ENCODE measurements around the gene PAX7. TPM values are rescaled to one million over a fixed set of nuclear protein-coding genes. Genes with fewer than 3 reads are reported as not detected.

The PAX7 gene
- total and polyA plus RNA-seq, 12 donors, result not detected

DNA sequence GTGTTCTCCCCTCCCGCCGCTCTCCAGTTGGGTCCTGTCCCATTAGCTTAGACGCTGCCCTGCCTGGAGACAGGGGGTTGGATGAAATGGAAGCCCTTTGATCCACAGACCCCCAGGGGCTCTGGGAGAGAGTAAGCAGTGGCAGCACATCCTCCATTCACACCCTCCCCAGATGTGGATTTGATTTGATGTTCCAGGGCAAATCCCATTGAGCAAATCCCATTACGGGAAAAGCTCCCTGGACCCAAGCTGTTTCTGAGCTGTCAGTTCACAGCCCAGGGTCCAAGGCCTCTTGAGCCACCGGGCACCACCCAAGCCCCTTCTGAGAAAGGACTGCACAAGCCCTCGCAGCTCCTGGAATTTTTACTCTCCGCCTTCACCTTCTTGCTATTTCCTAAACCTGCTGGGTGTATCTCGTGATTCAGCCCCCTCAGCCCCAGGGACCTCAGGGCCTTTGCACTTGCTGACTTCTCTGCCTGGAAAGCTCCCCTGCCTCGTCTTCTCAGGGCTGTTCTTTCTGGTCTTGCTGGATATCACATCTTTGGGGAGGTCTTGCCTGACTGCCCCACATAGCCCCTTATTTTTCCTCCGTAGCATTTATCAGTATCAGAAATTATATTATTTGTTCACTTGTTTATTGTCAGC lies 101.1 kb downstream of the PAX7 start:
- Histone ChIP-seq H3K36me3 (no peaks in the 10 kb centered on the region), H3K27ac (no peak overlapping the region), H3K4me1 (no peaks in the 10 kb centered on the region), H3K27me3 (peaks cover 0 to 91% (median 82%) of the 10 kb centered on the region in 7 donors), H3K4me3 (no peak overlapping the region), H3K9me3 (no peaks in the 10 kb centered on the region)
- intact Hi-C loops (cut with DNase I), result no loop called here
- TF ChIP-seq, protein P1, sequence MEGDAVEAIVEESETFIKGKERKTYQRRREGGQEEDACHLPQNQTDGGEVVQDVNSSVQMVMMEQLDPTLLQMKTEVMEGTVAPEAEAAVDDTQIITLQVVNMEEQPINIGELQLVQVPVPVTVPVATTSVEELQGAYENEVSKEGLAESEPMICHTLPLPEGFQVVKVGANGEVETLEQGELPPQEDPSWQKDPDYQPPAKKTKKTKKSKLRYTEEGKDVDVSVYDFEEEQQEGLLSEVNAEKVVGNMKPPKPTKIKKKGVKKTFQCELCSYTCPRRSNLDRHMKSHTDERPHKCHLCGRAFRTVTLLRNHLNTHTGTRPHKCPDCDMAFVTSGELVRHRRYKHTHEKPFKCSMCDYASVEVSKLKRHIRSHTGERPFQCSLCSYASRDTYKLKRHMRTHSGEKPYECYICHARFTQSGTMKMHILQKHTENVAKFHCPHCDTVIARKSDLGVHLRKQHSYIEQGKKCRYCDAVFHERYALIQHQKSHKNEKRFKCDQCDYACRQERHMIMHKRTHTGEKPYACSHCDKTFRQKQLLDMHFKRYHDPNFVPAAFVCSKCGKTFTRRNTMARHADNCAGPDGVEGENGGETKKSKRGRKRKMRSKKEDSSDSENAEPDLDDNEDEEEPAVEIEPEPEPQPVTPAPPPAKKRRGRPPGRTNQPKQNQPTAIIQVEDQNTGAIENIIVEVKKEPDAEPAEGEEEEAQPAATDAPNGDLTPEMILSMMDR (IDR thresholded peaks at IDR 0.05), result no peak
- ATAC-seq, result no peak
- 57 to 59% methylated on average over 10 of the region's 10 CpGs for WGBS, 2 donors
- DNase-seq, result no peak

DNA sequence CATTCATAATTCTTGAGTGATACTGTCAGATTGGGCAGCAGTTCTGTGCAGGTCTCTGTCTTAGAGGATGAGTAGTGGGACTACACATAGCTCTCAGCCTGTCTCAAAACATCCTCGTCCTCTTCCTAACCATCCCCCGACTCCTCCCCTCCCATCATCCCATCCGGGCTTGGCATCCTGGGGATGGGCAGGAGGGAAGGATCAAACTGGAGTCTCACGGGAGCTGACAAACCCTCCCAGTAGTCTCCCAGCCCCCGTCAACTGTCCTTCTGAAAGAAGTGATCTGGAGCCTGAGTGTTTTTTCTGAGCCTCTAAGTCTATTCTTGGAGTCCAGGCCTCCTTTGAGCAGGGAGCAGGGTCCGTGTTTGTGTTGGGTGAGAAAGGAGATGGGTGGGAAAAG lies 102.0 kb downstream of the PAX7 start:
- TF ChIP-seq, protein P1 (IDR thresholded peaks at IDR 0.05), result no peak
- no peaks in the 10 kb centered on the region for H3K36me3 ChIP-seq
- no peaks in the 10 kb centered on the region for H3K4me1 ChIP-seq
- H3K27me3 ChIP-seq, result peaks cover 0 to 84% (median 78%) of the 10 kb centered on the region in 7 donors
- H3K4me3 ChIP-seq, result no peak overlapping the region
- no peak for DNase-seq
- no peak for ATAC-seq
- no peak overlapping the region for H3K27ac ChIP-seq
- WGBS, 2 donors, result 17 to 25% methylated on average over 6 of the region's 6 CpGs
- no peaks in the 10 kb centered on the region for H3K9me3 ChIP-seq
- intact Hi-C loops (cut with DNase I), result no loop called here

GRCh38 chr1:18734001-18734400 lies 103.4 kb downstream of the PAX7 start:
- Histone ChIP-seq H3K27me3 (peaks cover 0 to 84% (median 71%) of the 10 kb centered on the region in 7 donors), H3K9me3 (no peaks in the 10 kb centered on the region), H3K27ac (no peak overlapping the region), H3K36me3 (no peaks in the 10 kb centered on the region), H3K4me3 (no peak overlapping the region), H3K4me1 (no peaks in the 10 kb centered on the region)
- DNase-seq (no peak), ATAC-seq (no peak)
- intact Hi-C loops (cut with DNase I), result no loop called here
- 64 to 66% methylated on average over 15 of the region's 15 CpGs for WGBS, 2 donors
- TF ChIP-seq, protein P1 (IDR thresholded peaks at IDR 0.05), result no peak

- Histone ChIP-seq H3K27me3 (peaks cover 0 to 84% (median 71%) of the 10 kb centered on the region in 7 donors), H3K4me1 (no peaks in the 10 kb centered on the region), H3K36me3 (no peaks in the 10 kb centered on the region), H3K4me3 (no peak overlapping the region), H3K9me3 (no peaks in the 10 kb centered on the region), H3K27ac (no peak overlapping the region)
- no peak for DNase-seq
- no peak for ATAC-seq
- intact Hi-C loops (cut with DNase I), result no loop called here
- 54 to 57% methylated on average over 7 of the region's 7 CpGs for WGBS, 2 donors
- TF ChIP-seq, protein P1 (IDR thresholded peaks at IDR 0.05), result no peak
Observed at GRCh38 chr1:18734461-18735223, 104.0 kb downstream of the PAX7 start.
